Activated CD8-positive, alpha-beta T cell treated with anti-CD3 and anti-CD28 coated beads for 36 hours (primary cell): ENCODE measurements around the gene CTBP2. TPM values are rescaled to one million over a fixed set of nuclear protein-coding genes. Genes with fewer than 3 reads are reported as not detected.

Source experiments
- ATAC-seq: fragments of 200-7000 bp; cut with Tn5 transposase; one replicate; pipeline ENCODE4 v1.10.0; 2021; ENCODE audit warnings: mild to moderate bottlenecking, moderate library complexity
- CTCF ChIA-PET: fragments of 350-600 bp; sonication (Branson Sonifier 250); formaldehyde crosslinking; loops from one replicate; lab custom pipeline; 2021; ENCODE audit warnings: antibody characterized with exemption; lab: Charles Lee
- POLR2A ChIA-PET: fragments of 350-600 bp; sonication (Branson Sonifier 250); formaldehyde crosslinking; loops from one replicate; lab custom pipeline; 2021; ENCODE audit warnings: antibody characterized with exemption; lab: Charles Lee
- DNase-seq: peaks from one replicate; pipeline ENCODE4 v3.0.0-alpha.2; 2020
- H3K27ac Mint-ChIP-seq: one replicate; pipeline ENCODE4 v1.8.0; 2021; ENCODE audit warnings: mild to moderate bottlenecking, mixed read lengths
- H3K27me3 Mint-ChIP-seq: one replicate; pipeline ENCODE4 v1.8.0; 2021; ENCODE audit warnings: mixed read lengths
- H3K36me3 Mint-ChIP-seq: one replicate; pipeline ENCODE4 v1.8.0; 2021; ENCODE audit warnings: low read depth, mixed read lengths
- H3K4me1 Mint-ChIP-seq: one replicate; pipeline ENCODE4 v1.8.0; 2021; ENCODE audit warnings: low read depth, mixed read lengths
- H3K4me3 Mint-ChIP-seq: one replicate; pipeline ENCODE4 v1.8.0; 2021; ENCODE audit warnings: mild to moderate bottlenecking, moderate library complexity, mixed read lengths
- H3K9me3 Mint-ChIP-seq: one replicate; pipeline ENCODE4 v1.8.0; 2021; ENCODE audit warnings: mixed read lengths
- CTCF ChIP-seq: fragments of 200-600 bp; IDR thresholded peaks from one replicate; pipeline ENCODE4 v1.8.0; 2022; ENCODE audit warnings: antibody characterized with exemption, mild to moderate bottlenecking
- intact Hi-C: fragments of 100-400 bp; cut with micrococcal nuclease; formaldehyde crosslinking; loops from one replicate; pipeline ENCODE4 v1.10.0; 2022
- total RNA-seq, 2 experiments: library from RNA; stranded (reverse); gene quantifications; one replicate each; pipeline ENCODE4 v1.2.3, GENCODE V29; 2021

Gene CTBP2
- total RNA-seq, 2 experiments from 2014 or later: 0.60 to 0.88 TPM

GRCh38 chr10:124957404-124957947 lies 202.9 kb downstream of the CTBP2 start:
- intact Hi-C loops: no loop called here
- no peaks in the 10 kb centered on the region for H3K27me3 Mint-ChIP-seq
- H3K36me3 Mint-ChIP-seq: peaks cover 7% of the 10 kb centered on the region
- H3K4me3 Mint-ChIP-seq: no peak overlapping the region
- no peak overlapping the region for H3K27ac Mint-ChIP-seq
- no peaks in the 10 kb centered on the region for H3K9me3 Mint-ChIP-seq
- ChIA-PET CTCF (no interaction called here), POLR2A (no interaction called here)
- H3K4me1 Mint-ChIP-seq: peaks cover 60% of the 10 kb centered on the region
- DNase-seq (no peak), ATAC-seq (no peak)
- no peak for TF ChIP-seq CTCF

GRCh38 chr10:124956764-124957163 lies 203.6 kb downstream of the CTBP2 start:
- no peak overlapping the region for H3K27ac Mint-ChIP-seq

GRCh38 chr10:124955868-124956267 lies 204.5 kb downstream of the CTBP2 start:
- peaks cover 54% of the 10 kb centered on the region for H3K4me1 Mint-ChIP-seq
- H3K36me3 Mint-ChIP-seq: peaks cover 7% of the 10 kb centered on the region
- intact Hi-C loops: no loop called here
- ChIA-PET CTCF (no interaction called here), POLR2A (no interaction called here)
- H3K27me3 Mint-ChIP-seq: no peaks in the 10 kb centered on the region
- DNase-seq: no peak
- no peak overlapping the region for H3K4me3 Mint-ChIP-seq
- no peak overlapping the region for H3K27ac Mint-ChIP-seq
- no peak for TF ChIP-seq CTCF
- ATAC-seq: no peak
- H3K9me3 Mint-ChIP-seq: no peaks in the 10 kb centered on the region

More at GRCh38 chr10:124956764-124957163, 203.6 kb downstream of the CTBP2 start:
- ChIA-PET CTCF (no interaction called here), POLR2A (no interaction called here)
- ATAC-seq (no peak), DNase-seq (no peak)
- H3K27me3 Mint-ChIP-seq: no peaks in the 10 kb centered on the region
- H3K4me3 Mint-ChIP-seq: no peak overlapping the region
- H3K36me3 Mint-ChIP-seq: peaks cover 7% of the 10 kb centered on the region
- TF ChIP-seq CTCF: no peak
- H3K4me1 Mint-ChIP-seq: peaks cover 62% of the 10 kb centered on the region
- intact Hi-C loops: no loop called here
- H3K9me3 Mint-ChIP-seq: no peaks in the 10 kb centered on the region

- Mint-ChIP-seq H3K36me3 (peaks cover 7% of the 10 kb centered on the region), H3K27me3 (no peaks in the 10 kb centered on the region), H3K9me3 (no peaks in the 10 kb centered on the region), H3K4me3 (no peak overlapping the region), H3K4me1 (peaks cover 50% of the 10 kb centered on the region), H3K27ac (no peak overlapping the region)
- DNase-seq (no peak), ATAC-seq (no peak)
- POLR2A ChIA-PET: no interaction called here
- CTCF ChIA-PET: no interaction called here
- TF ChIP-seq CTCF: no peak
- intact Hi-C loops: no loop called here
Observed at GRCh38 chr10:124955243-124955642, 205.1 kb downstream of the CTBP2 start.

GRCh38 chr10:124953421-124953820 lies 206.9 kb downstream of the CTBP2 start:
- Mint-ChIP-seq H3K4me3 (no peak overlapping the region), H3K4me1 (peaks cover 40% of the 10 kb centered on the region), H3K9me3 (no peaks in the 10 kb centered on the region), H3K36me3 (peaks cover 11% of the 10 kb centered on the region), H3K27ac (no peak overlapping the region), H3K27me3 (no peaks in the 10 kb centered on the region)
- TF ChIP-seq CTCF: no peak
- CTCF ChIA-PET: interaction anchor here (0.9 kb wide), 1 partner anchor 27 kb away, joined by 3 read pairs; no protein-coding TSS in a partner anchor
- ATAC-seq: no peak
- DNase-seq: no peak
- POLR2A ChIA-PET: interaction anchor here (0.6 kb wide), 1 partner anchor 408 kb away, joined by 3 read pairs; no protein-coding TSS in a partner anchor
- intact Hi-C loops: no loop called here
